Midbrain (tissue), 1 donor: ENCODE measurements around the gene SMCHD1.
"Not testable (repeated sequence)": the region's sequence is repeated elsewhere in the genome, so short reads cannot be mapped to it uniquely, and the experiment has no call there.

Experiments used
- DNase-seq: peaks from one replicate; lab custom pipeline; 2025; lab: John Stamatoyannopoulos, UW

SMCHD1 gene

GRCh38 chr18:2716394-2717326 lies 61.1 kb downstream of the SMCHD1 start:
- peak; percentile 35 for DNase-seq

- DNase-seq = no peak
Measured at GRCh38 chr18:2717407-2717806, 61.9 kb downstream of the SMCHD1 start.

DNA sequence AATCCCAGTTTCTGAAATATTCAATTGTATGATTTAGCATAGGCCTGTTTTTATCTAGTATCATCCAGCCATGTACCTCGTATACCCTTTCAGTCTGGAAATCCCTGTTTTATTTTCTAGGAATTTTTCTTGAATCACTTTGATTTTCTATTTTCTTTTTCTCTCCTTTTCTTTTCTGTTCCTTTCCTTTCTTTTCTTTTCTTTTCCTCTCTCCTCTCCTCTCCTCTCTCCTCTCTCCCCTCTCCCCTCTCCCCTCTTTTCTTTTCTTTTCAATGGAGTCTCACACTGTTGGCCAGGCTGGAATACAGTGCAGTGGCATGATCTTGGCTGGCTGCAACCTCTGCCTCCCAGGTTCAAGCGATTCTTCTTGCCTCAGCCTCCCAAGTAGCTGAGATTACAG lies 63.5 kb downstream of the SMCHD1 start:
- no peak for DNase-seq

GRCh38 chr18:2723207-2723606 lies 67.7 kb downstream of the SMCHD1 start:
- no peak for DNase-seq

DNA sequence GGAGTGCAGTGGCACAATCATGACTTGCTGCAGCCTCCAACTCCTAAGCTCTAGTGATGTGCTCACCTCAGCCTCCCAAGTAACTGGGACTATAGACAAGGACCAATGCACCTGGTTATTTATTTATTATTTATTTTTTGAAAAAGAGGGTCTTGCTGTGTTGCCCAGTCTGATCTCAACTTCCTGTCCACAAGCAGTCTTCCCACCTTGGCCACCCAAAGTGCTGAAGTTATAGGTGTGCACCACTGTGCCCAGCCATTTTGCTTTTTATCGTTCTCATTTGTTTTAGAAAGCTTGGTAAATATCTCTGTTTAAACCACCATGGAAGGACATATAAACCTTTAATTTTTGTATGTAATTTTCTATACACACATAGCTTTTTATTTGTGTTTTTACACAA lies 74.2 kb downstream of the SMCHD1 start:
- no peak for DNase-seq

- DNase-seq = no peak
Measured at GRCh38 chr18:2736823-2737222, 81.3 kb downstream of the SMCHD1 start.

DNA sequence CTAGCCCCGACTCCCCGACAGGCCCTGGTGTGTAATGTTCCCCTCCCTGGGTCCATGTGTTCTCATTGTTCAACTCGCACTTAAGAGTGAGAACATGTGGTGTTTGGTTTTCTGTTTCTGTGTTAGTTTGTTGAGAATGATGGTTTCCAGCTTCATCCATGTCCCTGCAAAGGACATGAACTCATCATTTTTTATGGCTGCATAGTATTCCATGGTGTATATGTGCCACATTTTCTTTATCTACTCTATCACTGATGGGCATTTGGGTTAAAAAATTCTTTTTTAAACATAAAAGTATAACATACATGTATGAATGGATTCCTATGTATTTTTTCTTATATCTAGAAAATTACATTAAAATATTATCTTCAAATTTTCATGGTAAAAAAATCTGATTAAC lies 84.6 kb downstream of the SMCHD1 start:
- not testable (repeated sequence) for DNase-seq

- DNase-seq = no peak
Measured at GRCh38 chr18:2746274-2746673, 90.7 kb downstream of the SMCHD1 start.

GRCh38 chr18:2758309-2758708 lies 102.8 kb downstream of the SMCHD1 start:
- DNase-seq = no peak

DNA sequence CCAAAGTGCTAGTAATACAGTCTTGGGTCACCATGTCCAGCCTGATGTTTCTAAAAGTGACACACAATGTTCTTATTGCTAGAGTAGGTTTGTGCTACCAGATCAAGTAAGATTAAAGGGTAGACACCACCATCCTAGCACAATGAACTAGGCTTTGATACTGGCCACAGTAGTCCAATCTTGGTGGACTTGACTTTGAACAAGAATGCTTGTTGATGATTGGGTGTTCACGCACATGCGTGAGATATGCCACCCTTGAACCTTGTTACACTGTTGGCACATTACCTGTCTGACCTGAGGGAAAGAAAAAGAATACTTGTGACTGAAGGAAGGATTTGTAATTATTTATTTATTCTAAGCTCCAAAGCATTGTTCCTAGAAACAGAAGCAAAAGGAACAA lies 119.1 kb downstream of the SMCHD1 start:
- no peak for DNase-seq

GRCh38 chr18:2776601-2777000 lies 121.1 kb downstream of the SMCHD1 start:
- no peak for DNase-seq

- no peak for DNase-seq
Measured at GRCh38 chr18:2777241-2777640, 121.7 kb downstream of the SMCHD1 start.

DNA sequence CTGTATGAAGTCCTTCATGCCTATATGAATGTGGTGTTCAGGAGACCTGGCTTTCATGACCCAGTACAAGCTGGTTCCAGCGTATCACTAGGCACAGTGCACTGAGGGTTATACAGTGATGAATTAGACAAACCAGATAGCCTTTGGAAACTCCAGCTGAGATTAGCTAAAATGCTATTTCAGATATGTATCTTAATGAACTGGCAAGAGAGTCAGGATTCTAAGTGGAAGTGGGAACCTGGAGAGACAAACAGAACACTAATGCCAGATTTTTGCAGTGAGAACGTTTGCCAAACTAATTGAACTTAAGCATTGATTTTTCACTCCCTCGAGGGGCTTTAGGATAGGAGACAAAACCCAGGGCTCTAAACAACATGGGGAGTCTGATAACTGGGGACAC lies 125.2 kb downstream of the SMCHD1 start:
- DNase-seq = no peak

GRCh38 chr18:2787225-2787624 lies 131.7 kb downstream of the SMCHD1 start:
- no peak for DNase-seq

- no peak for DNase-seq
Measured at GRCh38 chr18:2792395-2792794, 136.9 kb downstream of the SMCHD1 start.

DNA sequence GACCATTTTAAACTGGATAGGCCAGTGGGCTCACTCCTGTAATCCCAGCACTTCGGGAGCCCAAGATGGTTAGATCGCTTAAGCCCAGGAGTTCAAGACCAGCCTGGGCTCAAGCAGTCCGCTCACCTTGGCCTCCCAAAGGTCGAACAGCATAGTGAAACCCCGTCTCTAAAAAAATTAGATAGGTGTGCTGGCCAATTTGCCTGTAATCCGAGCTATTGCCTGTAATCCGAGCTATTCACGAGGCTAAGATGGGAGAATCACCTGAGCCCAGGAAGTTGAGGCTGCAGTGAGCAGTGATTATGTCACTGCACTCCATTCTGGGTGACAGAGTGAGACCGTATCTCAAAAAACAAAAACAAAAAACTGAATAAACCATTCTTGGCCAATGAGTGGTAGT lies 138.6 kb downstream of the SMCHD1 start:
- no peak for DNase-seq

GRCh38 chr18:2797951-2798350 lies 142.4 kb downstream of the SMCHD1 start:
- no peak for DNase-seq

DNA sequence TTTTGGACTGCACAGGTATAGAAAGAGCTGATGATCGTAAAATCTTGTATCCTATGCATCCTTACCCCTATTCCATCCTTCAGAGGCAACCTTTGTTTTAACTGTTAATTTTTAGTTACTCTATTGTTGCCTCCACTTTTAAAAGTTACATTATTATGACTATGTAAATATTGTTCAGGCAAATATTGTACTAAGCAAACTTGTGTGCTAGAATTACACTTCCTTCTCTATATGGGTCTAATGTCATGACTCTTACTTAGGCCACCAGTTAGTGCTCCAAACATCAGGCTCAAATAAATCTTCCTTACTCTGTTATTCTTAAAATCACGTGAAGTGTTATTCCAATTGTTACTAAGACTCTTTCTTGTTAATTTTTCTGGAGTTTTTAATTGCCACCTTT lies 143.8 kb downstream of the SMCHD1 start:
- no peak for DNase-seq

GRCh38 chr18:2805970-2806943 lies 150.7 kb downstream of the SMCHD1 start:
- DNase-seq = no peak

- DNase-seq = not testable (repeated sequence)
Measured at GRCh38 chr18:2808640-2809039, 153.1 kb downstream of the SMCHD1 start.

DNA sequence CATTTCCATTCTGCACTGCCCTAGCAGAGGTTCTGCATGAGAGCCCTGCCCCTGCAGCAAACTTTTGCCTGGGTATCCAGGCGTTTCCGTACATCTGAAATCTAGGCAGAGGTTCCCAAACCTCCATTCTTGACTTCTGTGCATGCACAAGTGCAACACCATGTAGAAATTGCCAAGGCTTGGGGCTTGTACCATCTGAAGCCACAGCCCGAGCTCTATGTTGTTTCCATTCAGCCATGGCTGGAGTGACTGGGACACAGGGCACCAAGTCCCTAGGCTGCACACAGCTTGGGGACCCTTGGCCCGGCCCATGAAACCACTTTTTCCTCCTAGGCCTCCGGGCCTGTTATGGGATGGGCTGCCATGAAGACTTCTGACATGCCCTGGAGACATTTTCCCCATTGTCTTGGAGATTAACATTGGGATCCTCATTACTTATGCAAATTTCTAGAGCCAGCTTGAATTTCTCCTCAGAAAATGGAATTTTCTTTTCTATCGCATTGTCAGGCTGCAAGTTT lies 154.2 kb downstream of the SMCHD1 start:
- DNase-seq = not testable (repeated sequence)

- no peak for DNase-seq
Measured at GRCh38 chr18:2811416-2811815, 155.9 kb downstream of the SMCHD1 start.
